Stimulated activated CD8-positive, alpha-beta memory T cell treated with anti-CD3 and anti-CD28 coated beads, Interleukin-7, amount 100 ng/mL, for 4 hours (primary cell): ENCODE data around the gene ADAM10.
"Not testable (repeated sequence)": the region's sequence is repeated elsewhere in the genome, so short reads cannot be mapped to it uniquely, and the experiment has no call there.

Experiments
- DNase-seq, 2 donors: peaks; one replicate each; pipeline ENCODE4 v3.0.0-alpha.2; 2020; ENCODE audit warnings: low read depth in 2 of 2

Gene ADAM10, protein sequence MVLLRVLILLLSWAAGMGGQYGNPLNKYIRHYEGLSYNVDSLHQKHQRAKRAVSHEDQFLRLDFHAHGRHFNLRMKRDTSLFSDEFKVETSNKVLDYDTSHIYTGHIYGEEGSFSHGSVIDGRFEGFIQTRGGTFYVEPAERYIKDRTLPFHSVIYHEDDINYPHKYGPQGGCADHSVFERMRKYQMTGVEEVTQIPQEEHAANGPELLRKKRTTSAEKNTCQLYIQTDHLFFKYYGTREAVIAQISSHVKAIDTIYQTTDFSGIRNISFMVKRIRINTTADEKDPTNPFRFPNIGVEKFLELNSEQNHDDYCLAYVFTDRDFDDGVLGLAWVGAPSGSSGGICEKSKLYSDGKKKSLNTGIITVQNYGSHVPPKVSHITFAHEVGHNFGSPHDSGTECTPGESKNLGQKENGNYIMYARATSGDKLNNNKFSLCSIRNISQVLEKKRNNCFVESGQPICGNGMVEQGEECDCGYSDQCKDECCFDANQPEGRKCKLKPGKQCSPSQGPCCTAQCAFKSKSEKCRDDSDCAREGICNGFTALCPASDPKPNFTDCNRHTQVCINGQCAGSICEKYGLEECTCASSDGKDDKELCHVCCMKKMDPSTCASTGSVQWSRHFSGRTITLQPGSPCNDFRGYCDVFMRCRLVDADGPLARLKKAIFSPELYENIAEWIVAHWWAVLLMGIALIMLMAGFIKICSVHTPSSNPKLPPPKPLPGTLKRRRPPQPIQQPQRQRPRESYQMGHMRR

DNA sequence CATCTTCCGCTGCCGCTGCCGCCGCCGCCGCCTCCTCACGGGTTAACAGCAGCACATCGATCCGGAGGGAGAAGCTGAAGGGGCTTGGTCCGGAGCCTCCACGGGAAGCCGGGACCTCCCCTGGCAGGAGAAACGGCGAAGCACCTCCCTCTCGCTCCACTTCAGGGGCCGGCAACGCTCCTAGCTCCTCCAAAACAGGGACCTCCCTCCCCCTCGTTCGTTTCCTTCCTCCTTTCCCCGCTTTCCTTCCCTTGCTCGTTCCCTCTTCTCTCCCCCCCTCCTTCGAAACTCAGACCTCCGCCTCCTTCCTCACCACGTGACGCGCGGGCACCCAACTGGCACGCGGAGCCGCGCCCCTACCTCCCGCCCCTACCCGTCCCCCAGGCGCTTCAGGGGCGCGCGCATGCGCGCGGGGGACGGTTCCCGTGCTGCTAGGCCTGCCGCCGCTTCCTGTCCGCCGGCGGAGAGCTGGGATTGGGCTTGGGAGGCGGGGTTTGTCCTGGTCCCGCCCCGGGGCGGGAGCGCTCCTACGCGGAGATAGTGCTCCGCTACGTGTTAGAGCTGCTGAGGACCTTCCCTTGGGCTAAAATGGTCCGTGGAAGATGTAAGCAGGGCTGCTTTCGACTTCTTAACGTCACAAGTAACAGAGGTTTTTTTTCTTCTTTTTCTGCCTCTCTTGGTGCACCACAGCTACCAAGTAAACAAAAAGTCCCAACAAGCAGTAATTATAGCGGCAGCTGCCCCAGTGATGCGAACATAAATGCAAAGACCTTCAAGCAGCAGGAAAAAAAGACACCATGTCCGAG, at the start of gene ADAM10:
Gene ADAM10 (minus strand): TSS at position 176 of the 806 bp plus-strand sequence. CDS start 173 bp downstream, at position 3.
- DNase-seq: peak; percentile 95 to 99

DNA sequence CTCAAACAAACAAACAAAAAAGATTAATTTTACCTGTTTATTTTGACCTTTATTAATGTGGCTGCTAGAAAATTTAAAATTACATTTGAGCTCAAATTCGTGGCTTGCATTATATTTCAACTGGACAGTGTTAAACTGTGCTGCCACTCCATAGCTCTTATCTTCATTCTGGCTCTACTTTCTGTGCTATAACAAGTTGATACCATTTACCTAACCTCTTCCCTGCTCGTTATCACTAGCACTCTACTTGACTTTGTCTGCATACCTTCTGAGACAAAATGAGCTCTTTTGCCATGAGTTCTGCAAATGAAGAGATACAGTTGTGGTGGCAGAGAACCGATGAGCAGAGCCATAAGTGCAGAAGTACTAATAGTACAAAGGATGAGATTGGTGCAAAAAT, 48.0 kb upstream of the ADAM10 start:
- DNase-seq: no peak

DNA sequence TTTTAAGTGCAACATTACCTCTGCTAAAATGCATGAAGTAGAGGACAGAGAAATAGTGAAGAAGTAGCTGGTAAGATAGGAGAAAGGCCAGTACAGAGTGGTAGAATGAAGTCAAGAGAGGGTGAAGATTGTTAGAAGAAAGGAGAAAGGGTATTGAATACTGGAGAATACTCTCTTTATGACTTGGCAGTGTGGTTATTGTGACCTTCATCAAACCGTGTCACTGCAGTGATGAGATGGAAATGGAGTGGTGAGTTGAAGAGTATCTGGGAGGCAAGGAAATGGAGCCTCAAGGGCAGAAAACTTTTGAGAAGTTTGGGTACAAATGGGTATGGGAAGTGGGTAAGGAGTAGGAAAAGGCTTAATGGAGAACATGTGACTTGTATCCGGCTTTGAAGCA, 46.3 kb upstream of the ADAM10 start:
- no peak for DNase-seq

DNA sequence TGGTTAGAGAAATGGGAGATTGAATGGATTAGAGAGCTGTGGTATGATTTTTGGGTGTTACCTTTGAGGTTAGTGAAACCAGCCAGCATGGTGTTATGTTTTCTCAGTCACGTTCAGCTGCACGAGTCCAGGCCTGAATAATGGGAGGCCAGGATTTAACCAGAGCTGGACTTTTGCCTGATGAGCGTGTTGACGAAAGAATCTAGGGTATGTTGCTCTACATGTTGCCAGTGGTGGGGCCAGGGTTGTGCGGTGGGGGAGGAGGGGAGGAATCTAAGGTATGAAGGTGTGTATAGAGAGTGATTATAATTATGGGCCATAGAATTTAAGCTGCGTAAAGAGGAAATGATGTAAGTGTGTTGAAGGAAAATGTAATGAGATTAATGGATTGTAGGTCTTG, 44.4 kb upstream of the ADAM10 start:
- DNase-seq: no peak

DNA sequence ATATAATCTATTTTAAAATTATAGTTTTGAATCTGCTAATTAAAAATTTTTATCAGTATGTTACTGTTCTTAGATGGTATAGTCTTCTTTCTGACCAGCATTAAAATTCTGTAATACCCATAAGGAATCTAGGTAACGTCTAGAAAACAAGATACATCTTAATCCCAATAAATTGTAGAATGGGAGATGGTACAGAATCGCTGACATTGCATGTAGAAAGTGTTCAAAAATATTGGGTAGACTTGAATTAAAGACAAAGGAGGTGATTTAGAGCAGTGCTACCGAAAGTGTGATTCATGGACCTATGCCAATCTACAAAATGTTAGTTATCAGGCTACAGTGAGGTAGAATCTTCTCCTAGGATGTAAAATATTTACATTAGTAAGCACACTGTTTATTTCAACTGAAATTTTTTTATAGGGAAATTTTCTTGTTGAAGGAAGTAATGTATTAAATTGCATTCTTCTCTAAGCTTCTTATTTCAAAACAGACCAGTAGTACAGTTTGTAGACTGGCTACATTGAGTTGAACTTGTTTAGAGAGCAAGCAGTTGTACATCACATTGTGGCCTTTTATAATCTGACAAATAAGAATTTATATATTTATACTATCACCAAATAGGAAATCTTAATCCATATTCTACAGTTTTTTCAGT, 38.7 kb upstream of the ADAM10 start:
- no peak for DNase-seq

DNA sequence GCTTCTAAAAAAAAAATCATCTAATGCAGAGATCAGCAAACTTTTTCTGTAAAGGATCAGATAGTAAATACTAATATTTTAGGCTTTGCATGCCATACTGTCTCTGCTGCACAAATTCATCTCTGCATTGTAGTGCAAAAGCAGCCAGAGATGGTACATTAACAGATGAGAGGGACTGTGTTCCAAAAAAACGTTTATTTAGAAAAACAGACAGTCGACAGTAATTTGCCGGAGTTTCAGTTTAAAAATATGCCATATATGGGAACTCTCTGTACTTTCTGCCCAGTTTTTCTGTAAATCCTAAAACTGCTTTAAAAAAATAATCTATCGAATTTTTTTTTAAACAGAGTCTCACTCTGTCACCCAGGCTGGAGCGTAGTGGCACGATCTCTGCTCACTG, 35.8 kb upstream of the ADAM10 start:
- no peak for DNase-seq

DNA sequence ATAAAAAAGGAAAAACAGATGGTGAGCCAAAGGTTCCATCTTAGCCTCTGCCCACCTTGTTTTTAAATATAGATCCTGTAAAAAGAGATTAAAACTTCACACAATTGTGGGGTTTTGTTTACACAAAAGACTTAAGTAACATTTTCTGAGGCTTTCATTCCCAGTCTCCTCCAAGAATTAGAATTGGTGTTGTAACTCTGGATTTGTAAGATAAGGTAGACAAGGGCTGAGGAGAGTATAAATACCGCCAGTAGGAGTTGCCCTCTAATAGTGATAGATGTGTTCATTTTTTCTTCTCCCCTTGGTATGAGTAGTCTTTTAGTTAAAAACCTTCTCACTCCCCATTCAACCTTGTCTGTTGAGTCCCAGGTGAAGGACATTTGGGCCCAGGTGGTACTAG, 30.0 kb upstream of the ADAM10 start:
- no peak for DNase-seq

DNA sequence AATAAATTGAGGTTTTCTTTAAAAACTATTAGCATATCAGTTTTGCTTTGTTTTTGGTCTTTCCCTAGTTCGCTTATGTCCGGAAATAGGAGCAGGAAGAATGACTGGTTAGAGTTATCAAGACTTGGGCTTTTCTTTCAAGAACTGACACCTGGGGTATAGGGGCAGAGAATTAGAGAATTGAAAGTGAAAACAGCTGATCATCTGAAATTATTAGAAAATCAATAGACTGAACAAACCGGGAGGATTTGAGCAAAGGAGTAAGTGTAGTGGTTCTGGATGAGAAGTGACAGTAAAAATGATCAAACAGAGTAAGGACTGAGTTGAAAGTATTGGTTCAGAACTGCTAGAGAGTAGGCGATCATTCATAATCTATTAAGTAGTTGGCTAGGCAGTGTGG, 27.6 kb upstream of the ADAM10 start:
- no peak for DNase-seq

DNA sequence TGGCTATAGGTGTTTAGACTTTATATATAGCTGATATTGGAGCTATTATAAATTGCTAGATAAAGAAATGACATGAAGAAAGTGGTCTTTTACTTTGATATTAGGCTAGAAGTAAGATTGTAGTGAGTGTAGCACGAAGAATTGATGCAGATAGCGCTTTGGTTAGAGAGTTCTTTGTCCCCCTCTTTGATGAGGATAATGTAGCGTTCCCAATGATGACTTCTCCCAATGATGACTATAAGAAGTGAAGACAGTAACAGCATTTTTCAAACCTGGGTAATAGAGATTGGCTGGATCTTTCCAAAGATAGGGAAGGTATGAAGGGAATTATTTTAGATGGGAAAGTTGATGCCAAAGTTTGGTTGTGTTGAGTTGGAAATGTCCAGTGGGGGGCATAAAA, 25.9 kb upstream of the ADAM10 start:
- DNase-seq: no peak

DNA sequence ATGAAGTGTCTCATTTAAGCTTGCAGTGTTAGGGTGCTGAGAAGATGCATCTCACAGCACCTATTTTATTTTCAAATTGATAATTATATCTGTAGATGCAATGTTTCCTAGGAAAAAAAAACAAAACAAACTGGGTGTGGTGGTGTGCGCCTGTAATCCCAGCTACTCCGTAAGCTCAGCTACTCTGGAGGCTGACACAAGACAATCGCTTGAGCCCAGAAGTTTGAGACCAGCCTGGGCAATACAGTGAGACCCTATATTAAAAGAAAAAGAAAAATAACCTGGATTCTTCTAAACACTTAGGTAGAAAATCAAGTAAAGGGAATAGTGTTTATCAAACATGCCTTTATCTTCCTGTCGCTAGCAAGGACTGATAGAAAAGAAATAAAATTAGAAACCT, 23.5 kb upstream of the ADAM10 start:
- DNase-seq: no peak

DNA sequence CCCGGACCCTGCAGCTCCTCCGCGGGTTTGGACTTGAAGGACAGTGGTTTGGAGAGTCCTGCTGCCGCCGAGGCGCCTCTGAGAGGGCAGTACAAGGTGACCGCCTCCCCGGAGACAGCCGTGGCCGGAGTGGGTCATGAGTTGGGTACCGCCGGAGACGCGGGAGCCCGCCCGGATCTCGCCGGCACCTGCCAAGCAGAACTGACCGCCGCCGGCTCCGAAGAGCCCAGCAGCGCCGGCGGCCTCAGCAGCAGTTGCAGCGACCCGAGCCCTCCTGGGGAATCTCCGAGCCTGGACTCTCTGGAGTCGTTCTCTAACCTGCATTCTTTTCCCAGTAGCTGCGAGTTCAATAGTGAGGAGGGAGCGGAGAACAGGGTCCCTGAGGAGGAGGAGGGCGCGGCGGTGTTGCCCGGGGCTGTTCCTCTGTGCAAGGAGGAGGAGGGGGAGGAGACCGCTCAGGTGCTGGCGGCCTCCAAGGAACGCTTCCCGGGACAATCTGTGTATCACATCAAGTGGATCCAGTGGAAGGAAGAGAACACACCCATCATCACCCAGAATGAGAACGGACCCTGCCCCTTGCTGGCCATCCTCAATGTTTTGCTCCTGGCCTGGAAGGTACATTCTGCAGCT, 22.2 kb upstream of the ADAM10 start:
- DNase-seq: peak in 1 of 2 donors; percentile 4

DNA sequence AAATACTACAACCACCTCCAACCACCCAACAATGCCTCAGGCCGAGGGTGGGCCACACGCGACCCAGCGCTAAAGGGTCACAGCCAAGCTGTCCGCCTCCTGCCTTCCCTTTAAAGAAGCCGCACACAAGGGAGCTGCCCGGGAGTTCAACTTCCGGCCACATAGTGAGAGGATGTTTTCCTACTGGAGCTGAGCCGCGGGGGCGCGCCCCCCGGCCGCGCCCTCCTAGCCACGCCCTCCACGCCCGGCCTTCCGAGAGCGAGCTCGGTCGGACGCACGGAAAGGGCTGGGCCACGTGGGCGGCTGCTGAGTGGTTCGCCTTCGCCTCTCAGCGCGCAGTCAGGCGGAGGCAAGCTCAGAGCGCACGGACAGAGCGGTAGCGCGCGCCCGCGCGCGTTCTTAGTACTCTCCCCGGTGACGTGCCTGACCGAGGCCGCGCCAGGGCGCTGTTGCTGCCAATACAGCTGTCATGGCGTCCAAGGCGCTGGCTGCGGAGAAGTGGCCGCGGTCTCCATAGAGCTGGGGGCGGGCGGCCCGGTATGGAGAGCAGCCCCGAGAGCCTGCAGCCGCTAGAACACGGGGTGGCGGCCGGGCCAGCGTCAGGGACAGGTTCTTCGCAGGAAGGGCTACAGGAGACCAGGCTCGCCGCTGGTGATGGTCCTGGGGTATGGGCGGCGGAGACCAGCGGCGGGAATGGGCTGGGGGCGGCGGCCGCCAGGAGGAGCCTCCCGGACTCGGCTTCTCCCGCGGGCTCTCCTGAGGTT, 21.5 kb upstream of the ADAM10 start, which contains the start of gene MINDY2:
Gene MINDY2 (plus strand): TSS at position 446 of the 764 bp plus-strand sequence. CDS start 94 bp downstream, at position 540.
- peak; percentile 85 to 94 for DNase-seq

DNA sequence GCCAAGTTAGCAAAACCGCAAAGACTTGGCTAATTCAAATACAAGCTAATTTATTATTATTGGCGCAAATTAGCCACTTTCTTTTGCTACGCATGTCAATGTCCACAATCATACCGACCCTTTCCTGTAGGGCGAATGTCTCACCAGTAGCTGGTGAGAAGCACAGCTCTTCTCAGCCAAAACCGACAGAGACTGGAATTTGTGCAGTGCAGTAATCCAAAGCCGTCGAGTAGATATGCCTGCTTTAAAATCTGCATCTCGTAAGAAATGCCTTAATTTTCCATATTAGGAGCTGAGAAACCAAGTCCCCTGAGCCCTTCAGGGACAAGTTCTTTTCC, 21.0 kb upstream of the ADAM10 start:
- no peak for DNase-seq

DNA sequence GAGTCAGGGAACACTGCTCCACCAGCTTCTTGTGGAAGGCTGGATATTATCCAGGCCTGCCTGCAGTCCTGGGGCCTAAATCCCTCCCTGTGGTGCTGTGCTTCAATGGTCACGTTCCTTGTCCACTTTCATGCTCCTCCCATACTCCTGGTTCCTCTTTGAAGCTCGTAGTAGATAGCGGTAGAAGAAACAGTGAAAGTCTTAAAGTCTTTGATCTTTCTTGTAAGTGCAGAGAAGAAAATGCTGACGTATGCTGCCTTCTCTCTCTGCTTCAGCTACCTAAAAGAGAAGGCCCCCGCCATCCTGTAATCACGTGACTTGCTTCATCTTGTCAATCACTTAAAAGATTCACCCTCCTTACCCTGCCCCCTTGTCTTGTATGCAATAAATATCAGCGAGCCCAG, 19.1 kb upstream of the ADAM10 start:
- not testable (repeated sequence) for DNase-seq

DNA sequence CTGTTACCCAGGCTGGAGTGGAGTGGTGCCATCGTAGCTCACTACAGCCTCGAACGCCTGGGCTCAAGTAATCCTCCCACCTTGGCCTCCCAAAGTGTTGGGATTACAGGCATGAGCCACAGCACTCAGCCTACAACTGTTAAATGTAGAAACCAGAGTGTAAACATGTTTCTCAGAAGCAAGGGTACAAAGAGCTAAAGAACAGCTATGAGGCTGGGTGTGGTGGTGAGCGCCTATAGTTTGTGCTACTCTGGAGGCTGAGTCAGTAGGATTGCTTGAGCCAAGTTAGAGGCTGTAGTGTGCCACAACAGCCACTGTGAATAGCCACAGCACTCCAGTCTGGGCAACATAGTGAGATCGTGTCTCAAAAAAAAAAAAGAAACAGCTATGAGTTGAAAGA, 16.8 kb upstream of the ADAM10 start:
- DNase-seq: no peak

DNA sequence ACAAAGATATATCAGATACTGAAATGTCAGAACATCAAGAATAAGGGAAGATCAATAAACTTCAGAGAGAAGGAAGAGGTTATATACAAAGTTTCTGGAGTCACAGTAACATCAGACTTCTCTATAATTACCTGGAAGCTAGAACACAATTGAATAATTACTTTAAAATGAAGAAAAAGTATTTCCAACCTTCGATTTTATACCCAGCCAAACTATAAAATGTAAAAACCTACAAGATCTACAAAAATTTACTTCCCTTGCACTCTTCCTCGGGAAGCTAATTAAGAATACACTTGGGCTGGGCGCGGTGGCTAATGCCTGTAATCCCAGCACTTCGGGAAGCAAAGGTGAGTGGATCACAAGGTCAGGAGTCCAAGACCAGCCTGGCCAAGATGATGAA, 15.0 kb upstream of the ADAM10 start:
- DNase-seq: no peak

DNA sequence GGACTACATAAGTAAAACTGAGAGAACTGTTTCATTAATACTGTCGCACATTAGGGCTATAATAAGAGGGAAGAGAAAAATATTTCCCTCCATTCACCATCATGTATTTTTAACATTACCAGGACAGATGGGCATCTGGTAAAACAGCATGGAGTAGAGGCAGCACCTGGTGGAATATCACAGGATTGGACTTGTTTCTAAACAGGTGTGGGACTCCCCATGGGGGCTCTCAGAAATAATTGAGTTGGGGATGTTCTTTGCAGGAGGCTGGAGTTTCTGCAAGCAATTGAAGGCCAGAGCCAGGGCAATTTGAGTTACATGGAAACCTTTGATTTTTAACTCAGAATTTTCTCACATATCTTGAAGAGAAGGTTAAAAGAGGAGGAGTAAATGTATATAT, 13.2 kb upstream of the ADAM10 start:
- DNase-seq: no peak

DNA sequence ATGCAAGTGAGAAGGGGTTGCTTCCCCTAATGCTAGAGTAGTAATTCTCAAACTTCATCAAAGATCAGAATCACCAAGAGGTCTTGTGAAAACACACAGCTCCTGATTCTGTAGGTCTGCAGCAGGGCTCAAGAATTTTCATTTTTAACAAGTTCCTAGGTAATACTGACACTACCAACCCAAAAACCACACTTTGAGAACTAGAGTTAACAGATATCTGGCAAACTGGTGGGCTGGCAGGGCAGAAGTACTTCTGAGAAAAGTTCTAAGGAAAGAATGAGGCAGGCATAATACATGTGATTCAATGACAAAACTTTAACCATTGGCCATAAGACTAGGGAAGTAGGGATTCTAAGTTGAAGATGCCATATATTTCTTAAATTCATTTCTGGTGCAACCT, 12.8 kb upstream of the ADAM10 start:
- no peak for DNase-seq

DNA sequence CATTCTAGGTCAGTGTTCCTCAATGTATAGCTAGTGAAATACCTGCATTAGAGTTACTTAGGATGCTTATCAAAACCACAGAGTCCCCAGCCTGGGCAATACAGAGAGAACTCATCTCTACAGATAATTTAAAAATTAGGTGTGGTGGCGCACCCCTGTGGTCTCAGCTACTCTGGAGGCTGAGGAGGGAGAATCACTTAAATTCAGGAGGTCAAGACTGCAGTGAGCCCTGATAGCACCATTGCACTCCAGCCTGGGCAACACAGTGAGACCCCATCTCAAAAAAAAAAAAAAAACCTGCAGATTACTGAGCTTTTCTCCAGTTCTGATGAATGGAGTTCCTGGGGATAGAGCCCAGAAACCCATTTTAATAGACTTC, 11.5 kb upstream of the ADAM10 start:
- DNase-seq: no peak

DNA sequence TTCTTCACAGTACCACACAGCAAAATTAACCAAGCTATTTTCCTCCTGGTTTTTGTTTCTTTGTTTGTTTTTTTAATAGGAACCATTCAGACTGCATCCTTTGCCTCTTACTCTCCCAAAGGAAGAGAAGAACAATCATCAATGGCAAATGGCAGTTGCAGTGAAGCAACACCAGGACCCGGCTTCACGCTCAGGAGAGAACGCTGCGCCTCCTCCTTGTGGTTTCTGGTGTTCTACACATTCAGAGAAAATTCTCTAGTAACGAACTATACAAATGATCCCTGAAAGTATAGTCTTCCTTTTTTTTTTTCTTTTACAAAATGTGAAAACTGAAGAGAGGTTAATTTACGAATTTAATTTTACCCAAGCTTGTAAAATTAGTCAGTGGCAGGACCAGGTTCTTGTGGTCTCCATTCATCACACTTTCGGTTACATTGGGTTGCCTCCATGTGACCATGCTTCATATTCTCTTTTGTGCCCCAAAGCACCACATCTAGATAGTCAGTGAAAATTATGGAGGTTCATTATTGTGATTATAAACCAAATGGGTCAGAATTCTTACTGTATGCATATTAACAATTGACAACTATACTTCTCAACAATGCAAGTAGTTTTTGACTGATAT, 11.0 kb upstream of the ADAM10 start:
- no peak for DNase-seq
